Measurements from ENCODE around the gene MTMR3.

Gene MTMR3

GRCh38 chr22:30044881-30045493 lies 162.0 kb downstream of the MTMR3 start:
- TF ChIP-seq FOXP2 (optimal IDR thresholded peaks at IDR 0.05; ENCODE audit: borderline replicate concordance, extremely low read depth, extremely low read length, insufficient read depth) = no peak
- no peak for TF ChIP-seq TAF1 (IDR thresholded peaks at IDR 0.05; ENCODE audit: borderline replicate concordance, insufficient read depth, low read length)
- no peak for TF ChIP-seq SIN3A (IDR thresholded peaks at IDR 0.05; ENCODE audit: borderline replicate concordance, insufficient read depth, low read length)
- no peak for TF ChIP-seq POLR2AphosphoS5 (IDR thresholded peaks at IDR 0.05; ENCODE audit: low read depth, low read length)
- TF ChIP-seq REST (IDR thresholded peaks at IDR 0.05; ENCODE audit: insufficient read depth in 1 of 2, low read depth in 2 of 2, low read length in 2 of 2) = no peak

GRCh38 chr22:30045494-30045887 lies 162.5 kb downstream of the MTMR3 start:
- no peak for TF ChIP-seq POLR2AphosphoS5 (IDR thresholded peaks at IDR 0.05; ENCODE audit: low read depth, low read length)
- no peak for TF ChIP-seq TAF1 (IDR thresholded peaks at IDR 0.05; ENCODE audit: borderline replicate concordance, insufficient read depth, low read length)
- TF ChIP-seq SIN3A (IDR thresholded peaks at IDR 0.05; ENCODE audit: borderline replicate concordance, insufficient read depth, low read length) = no peak
- TF ChIP-seq FOXP2 (optimal IDR thresholded peaks at IDR 0.05; ENCODE audit: borderline replicate concordance, extremely low read depth, extremely low read length, insufficient read depth) = no peak
- TF ChIP-seq REST (IDR thresholded peaks at IDR 0.05; ENCODE audit: insufficient read depth in 1 of 2, low read depth in 2 of 2, low read length in 2 of 2) = no peak

- TF ChIP-seq TAF1 (IDR thresholded peaks at IDR 0.05; ENCODE audit: borderline replicate concordance, insufficient read depth, low read length) = no peak
These were observed 163.1 kb downstream of the MTMR3 start for GRCh38 chr22:30045901-30046715.

- TF ChIP-seq FOXP2 (optimal IDR thresholded peaks at IDR 0.05; ENCODE audit: borderline replicate concordance, extremely low read depth, extremely low read length, insufficient read depth) = no peak
- no peak for TF ChIP-seq TAF1 (IDR thresholded peaks at IDR 0.05; ENCODE audit: borderline replicate concordance, insufficient read depth, low read length)
- TF ChIP-seq SIN3A (IDR thresholded peaks at IDR 0.05; ENCODE audit: borderline replicate concordance, insufficient read depth, low read length) = no peak
- TF ChIP-seq REST (IDR thresholded peaks at IDR 0.05; ENCODE audit: insufficient read depth in 1 of 2, low read depth in 2 of 2, low read length in 2 of 2) = no peak
- no peak for TF ChIP-seq POLR2AphosphoS5 (IDR thresholded peaks at IDR 0.05; ENCODE audit: low read depth, low read length)
These were observed 163.9 kb downstream of the MTMR3 start for GRCh38 chr22:30046716-30047363.

- TF ChIP-seq POLR2AphosphoS5 (IDR thresholded peaks at IDR 0.05; ENCODE audit: low read depth, low read length) (no peak), REST (IDR thresholded peaks at IDR 0.05; ENCODE audit: insufficient read depth in 1 of 2, low read depth in 2 of 2, low read length in 2 of 2) (no peak), FOXP2 (optimal IDR thresholded peaks at IDR 0.05; ENCODE audit: borderline replicate concordance, extremely low read depth, extremely low read length, insufficient read depth) (no peak), SIN3A (IDR thresholded peaks at IDR 0.05; ENCODE audit: borderline replicate concordance, insufficient read depth, low read length) (no peak), TAF1 (IDR thresholded peaks at IDR 0.05; ENCODE audit: borderline replicate concordance, insufficient read depth, low read length) (no peak)
These were observed 164.4 kb downstream of the MTMR3 start for GRCh38 chr22:30047364-30047738.

Measured in PFSK-1 (cell line).